Natural killer cell (primary cell): Measurements from ENCODE around the gene PPDPF. TPM values are rescaled to one million over a fixed set of nuclear protein-coding genes. Genes with fewer than 3 reads are reported as not detected.

Experiments used
- ATAC-seq, 3 donors: fragments of 150-1000 bp in 2 of 3; fragments of 200-7000 bp in 1 of 3; cut with Tn5 transposase; 1 replicate in 1 of 3; 2 replicates in 2 of 3; pipeline ENCODE4 v1.10.0; 2021; ENCODE audit warnings: mild to moderate bottlenecking in 2 of 3, moderate library complexity in 2 of 3
- DNase-seq, 2 donors: peaks; one replicate each; pipeline versions ENCODE4 v3.0.0 to v3.0.0-alpha.2; 2013 to 2021; ENCODE audit warnings: mixed read lengths in 1 of 2
- H3K27ac ChIP-seq: one replicate; pipeline ENCODE4 v1.5.1; 2013; ENCODE audit warnings: mild to moderate bottlenecking, low read length
- H3K27me3 ChIP-seq: one replicate; pipeline ENCODE4 v1.6.1; 2013; ENCODE audit warnings: low read length; ENCODE audit not compliant: control insufficient read depth, insufficient read depth
- H3K36me3 ChIP-seq: one replicate; pipeline ENCODE4 v1.6.1; 2013; ENCODE audit warnings: low read length; ENCODE audit not compliant: control insufficient read depth, insufficient read depth
- H3K4me1 ChIP-seq: one replicate; pipeline ENCODE4 v1.6.1; 2013; ENCODE audit warnings: low read length; ENCODE audit not compliant: control insufficient read depth, insufficient read depth
- H3K4me3 ChIP-seq: one replicate; pipeline ENCODE4 v1.5.1; 2013; ENCODE audit warnings: low read length
- H3K9me3 ChIP-seq: one replicate; pipeline ENCODE4 v1.6.1; 2013; ENCODE audit warnings: low read length; ENCODE audit not compliant: control insufficient read depth, insufficient read depth
- H3K27ac Mint-ChIP-seq, 2 donors: one replicate each; pipeline ENCODE4 v1.8.0; 2022; ENCODE audit warnings: mild to moderate bottlenecking in 2 of 2, mixed read lengths in 2 of 2, moderate library complexity in 1 of 2
- H3K27me3 Mint-ChIP-seq, 2 donors: one replicate each; pipeline ENCODE4 v1.8.0; 2022; ENCODE audit warnings: low read depth in 2 of 2, mixed read lengths in 2 of 2
- H3K36me3 Mint-ChIP-seq: one replicate; pipeline ENCODE4 v1.8.0; 2022; ENCODE audit warnings: mixed read lengths
- H3K4me1 Mint-ChIP-seq, 2 donors: one replicate each; pipeline ENCODE4 v1.8.0; 2022; ENCODE audit warnings: mixed read lengths in 2 of 2
- H3K4me3 Mint-ChIP-seq: one replicate; pipeline ENCODE4 v1.8.0; 2022; ENCODE audit warnings: mild to moderate bottlenecking, moderate library complexity, mixed read lengths
- H3K9me3 Mint-ChIP-seq, 2 donors: one replicate each; pipeline ENCODE4 v1.8.0; 2022; ENCODE audit warnings: mixed read lengths in 2 of 2
- CTCF ChIP-seq: fragments of 200-600 bp; IDR thresholded peaks from one replicate; pipeline ENCODE4 v1.8.0; 2022; ENCODE audit warnings: antibody characterized with exemption
- WGBS: methylation state at CpG from one replicate; pipeline ENCODE4 v1.1.7; 2013; ENCODE audit warnings: missing lambda C conversion rate; ENCODE audit not compliant: insufficient coverage; 5-methylcytosine and 5-hydroxymethylcytosine counted together
- intact Hi-C: fragments of 100-400 bp; cut with micrococcal nuclease; formaldehyde crosslinking; loops from one replicate; pipeline ENCODE4 v1.14.2; 2022
- total RNA-seq, 4 donors: library from RNA; stranded (reverse); fragments of 120-200 nt in 1 of 4; gene quantifications; one replicate each; pipeline versions ENCODE4 v1.2.3 to v1.2.4, GENCODE V29; 2013 to 2022

PPDPF gene
- total RNA-seq, 3 donors from 2014 or later (not counting 1 experiment from before 2014, with no cell fraction given) = 95.5 to 197 (median 159) TPM

GRCh38 chr20:63500151-63500901, 20.2 kb upstream of the PPDPF start:
- H3K9me3 Mint-ChIP-seq = no peaks in the 10 kb centered on the region
- intact Hi-C loops = no loop called here
- no peak for TF ChIP-seq CTCF
- DNase-seq = no peak
- Histone ChIP-seq H3K9me3 (peaks cover 3% of the 10 kb centered on the region), H3K27ac (no peak overlapping the region), H3K4me3 (no peak overlapping the region), H3K27me3 (peaks cover 37% of the 10 kb centered on the region), H3K36me3 (no peaks in the 10 kb centered on the region), H3K4me1 (peaks cover 25% of the 10 kb centered on the region)
- H3K4me3 Mint-ChIP-seq = no peak overlapping the region
- H3K27me3 Mint-ChIP-seq = peaks cover 6% of the 10 kb centered on the region in 2 donors
- 90% methylated on average over 24 of the region's 24 CpGs for WGBS
- no peak for ATAC-seq
- H3K4me1 Mint-ChIP-seq = no peaks in the 10 kb centered on the region
- no peaks in the 10 kb centered on the region for H3K36me3 Mint-ChIP-seq
- no peak overlapping the region for H3K27ac Mint-ChIP-seq

- Histone ChIP-seq H3K36me3 (no peaks in the 10 kb centered on the region), H3K4me1 (peaks cover 21% of the 10 kb centered on the region), H3K27me3 (peaks cover 36% of the 10 kb centered on the region), H3K27ac (no peak overlapping the region), H3K4me3 (no peak overlapping the region), H3K9me3 (peaks cover 3% of the 10 kb centered on the region)
- Mint-ChIP-seq H3K27ac (no peak overlapping the region), H3K4me3 (no peak overlapping the region), H3K9me3 (no peaks in the 10 kb centered on the region), H3K36me3 (no peaks in the 10 kb centered on the region), H3K4me1 (no peaks in the 10 kb centered on the region), H3K27me3 (peaks cover 6 to 7% of the 10 kb centered on the region in 2 donors)
- WGBS = 87% methylated on average over 27 of the region's 27 CpGs
- DNase-seq = no peak
- intact Hi-C loops = no loop called here
- no peak for ATAC-seq
- TF ChIP-seq CTCF = no peak
Measured at GRCh38 chr20:63500902-63501817, 19.4 kb upstream of the PPDPF start.

GRCh38 chr20:63501818-63502670, 18.5 kb upstream of the PPDPF start:
- Histone ChIP-seq H3K27me3 (peaks cover 28% of the 10 kb centered on the region), H3K9me3 (peaks cover 3% of the 10 kb centered on the region), H3K36me3 (no peaks in the 10 kb centered on the region), H3K4me1 (peaks cover 16% of the 10 kb centered on the region), H3K27ac (no peak overlapping the region), H3K4me3 (no peak overlapping the region)
- 52% methylated on average over 24 of the region's 26 CpGs for WGBS
- Mint-ChIP-seq H3K9me3 (no peaks in the 10 kb centered on the region), H3K27ac (no peak overlapping the region), H3K4me1 (no peaks in the 10 kb centered on the region), H3K27me3 (peaks cover 6 to 7% of the 10 kb centered on the region in 2 donors), H3K36me3 (no peaks in the 10 kb centered on the region), H3K4me3 (no peak overlapping the region)
- no peak for TF ChIP-seq CTCF
- no peak for DNase-seq
- ATAC-seq = no peak
- intact Hi-C loops = no loop called here
